Astrocyte of the cerebellum (primary cell): ENCODE results near the gene SEMA4C.

ENCODE experiments used
- DNase-seq: peaks from one replicate; pipeline ENCODE4 v3.0.0-alpha.2; 2011; ENCODE audit warnings: low read depth
- H3K4me3 ChIP-seq: 2 replicates; pipeline ENCODE4 v1.5.1; 2011; ENCODE audit warnings: mild to moderate bottlenecking, low read depth, low read length, moderate library complexity
- in situ Hi-C: cut with HindIII; loops from 2 replicates; pipeline ENCODE4 v1.10.0; 2017; ENCODE audit warnings: low sequenced_read_pairs
- TF ChIP-seq, protein P1 (sequence below): IDR thresholded peaks from 2 replicates; pipeline ENCODE4 v1.5.1; 2012; ENCODE audit warnings: low read length, low read depth, moderate library complexity, mild to moderate bottlenecking; ENCODE audit errors: missing control alignments

SEMA4C gene

DNA sequence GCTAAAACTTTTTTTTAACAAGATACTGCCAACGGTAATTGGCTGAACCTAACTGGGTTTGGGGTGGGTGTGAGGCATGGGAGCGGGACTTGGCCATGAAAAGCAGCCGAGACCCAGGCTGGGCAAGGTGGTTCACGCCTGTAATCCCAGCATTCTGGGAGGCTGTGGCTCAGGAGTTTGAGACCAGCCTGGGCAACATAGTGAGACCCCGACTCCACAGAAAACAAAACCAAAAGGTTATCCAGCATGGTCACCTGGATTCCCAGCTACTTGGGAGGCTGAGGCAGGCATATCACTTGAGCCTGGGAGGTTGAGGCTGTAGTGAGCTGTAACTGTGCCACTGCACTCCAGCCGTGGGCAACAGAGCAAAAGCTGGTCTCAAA is 11.0 kb upstream of the SEMA4C start:
- H3K4me3 ChIP-seq, result no peak overlapping the region
- TF ChIP-seq, protein P1, sequence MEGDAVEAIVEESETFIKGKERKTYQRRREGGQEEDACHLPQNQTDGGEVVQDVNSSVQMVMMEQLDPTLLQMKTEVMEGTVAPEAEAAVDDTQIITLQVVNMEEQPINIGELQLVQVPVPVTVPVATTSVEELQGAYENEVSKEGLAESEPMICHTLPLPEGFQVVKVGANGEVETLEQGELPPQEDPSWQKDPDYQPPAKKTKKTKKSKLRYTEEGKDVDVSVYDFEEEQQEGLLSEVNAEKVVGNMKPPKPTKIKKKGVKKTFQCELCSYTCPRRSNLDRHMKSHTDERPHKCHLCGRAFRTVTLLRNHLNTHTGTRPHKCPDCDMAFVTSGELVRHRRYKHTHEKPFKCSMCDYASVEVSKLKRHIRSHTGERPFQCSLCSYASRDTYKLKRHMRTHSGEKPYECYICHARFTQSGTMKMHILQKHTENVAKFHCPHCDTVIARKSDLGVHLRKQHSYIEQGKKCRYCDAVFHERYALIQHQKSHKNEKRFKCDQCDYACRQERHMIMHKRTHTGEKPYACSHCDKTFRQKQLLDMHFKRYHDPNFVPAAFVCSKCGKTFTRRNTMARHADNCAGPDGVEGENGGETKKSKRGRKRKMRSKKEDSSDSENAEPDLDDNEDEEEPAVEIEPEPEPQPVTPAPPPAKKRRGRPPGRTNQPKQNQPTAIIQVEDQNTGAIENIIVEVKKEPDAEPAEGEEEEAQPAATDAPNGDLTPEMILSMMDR, result no peak
- no peak for DNase-seq
- in situ Hi-C loops, result no loop called here

DNA sequence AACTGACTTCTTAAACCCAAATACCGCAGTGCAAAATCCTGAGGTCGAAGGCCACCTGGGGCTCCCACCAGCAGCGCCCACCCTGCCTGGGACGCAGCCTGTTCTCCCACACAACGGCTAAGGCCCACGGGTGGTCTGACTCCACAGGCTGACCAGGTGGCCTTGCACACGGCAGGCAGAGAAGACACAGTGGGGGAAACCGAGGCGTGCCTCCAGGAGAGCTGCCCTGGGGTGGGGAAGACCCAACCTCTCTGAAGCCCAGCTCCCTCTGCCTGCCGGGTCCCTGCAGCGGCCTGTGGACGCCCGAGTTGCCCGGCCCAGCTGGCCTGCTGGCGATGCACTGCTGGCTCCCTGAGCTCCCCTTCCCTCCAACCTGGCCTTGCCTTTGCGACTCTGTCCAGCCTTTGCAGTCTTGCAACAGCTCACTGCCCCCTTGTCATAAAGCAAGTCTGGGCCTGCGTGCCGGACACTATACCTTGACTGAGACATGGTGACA is 9.7 kb upstream of the SEMA4C start:
- TF ChIP-seq, protein P1, result no peak
- no peak overlapping the region for H3K4me3 ChIP-seq
- in situ Hi-C loops, result no loop called here
- no peak for DNase-seq

DNA sequence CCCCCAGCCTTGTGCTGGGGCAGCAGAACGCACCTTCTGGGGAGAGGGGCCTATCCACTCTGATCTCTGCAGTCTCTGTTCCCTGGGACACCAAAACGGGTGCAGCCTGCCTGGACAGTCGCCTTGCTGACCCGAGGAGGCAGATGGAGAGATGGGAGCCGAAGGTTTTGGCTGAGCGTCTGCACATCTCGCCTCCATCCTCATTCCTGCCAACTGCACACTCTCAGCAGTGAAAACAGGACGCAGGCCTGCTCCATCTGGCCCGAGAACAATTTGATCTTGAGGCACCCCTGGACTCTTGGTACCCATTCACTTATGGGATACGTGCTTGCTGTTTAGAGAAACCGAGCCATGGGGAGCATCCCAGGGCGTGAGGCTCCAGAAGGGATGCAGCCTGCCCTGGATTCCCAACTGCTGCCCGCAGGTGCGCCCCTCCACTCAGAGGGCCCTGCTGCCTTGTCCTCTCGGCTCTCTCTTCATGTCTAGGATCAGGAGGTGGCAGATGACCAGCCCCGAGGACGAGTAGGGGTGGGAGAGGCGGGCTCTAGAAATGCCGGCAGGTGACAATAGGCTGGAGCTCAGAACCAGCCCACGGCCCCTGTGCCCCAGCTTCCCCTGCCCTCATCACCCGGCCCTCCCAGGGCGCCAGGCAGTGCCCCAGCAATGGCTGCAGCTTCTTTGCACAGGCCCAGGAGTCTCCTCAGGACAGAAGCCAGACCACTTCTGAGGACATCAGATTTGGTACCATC is 9.1 kb upstream of the SEMA4C start:
- H3K4me3 ChIP-seq, result no peak overlapping the region
- TF ChIP-seq, protein P1, result no peak
- in situ Hi-C loops, result no loop called here
- no peak for DNase-seq

DNA sequence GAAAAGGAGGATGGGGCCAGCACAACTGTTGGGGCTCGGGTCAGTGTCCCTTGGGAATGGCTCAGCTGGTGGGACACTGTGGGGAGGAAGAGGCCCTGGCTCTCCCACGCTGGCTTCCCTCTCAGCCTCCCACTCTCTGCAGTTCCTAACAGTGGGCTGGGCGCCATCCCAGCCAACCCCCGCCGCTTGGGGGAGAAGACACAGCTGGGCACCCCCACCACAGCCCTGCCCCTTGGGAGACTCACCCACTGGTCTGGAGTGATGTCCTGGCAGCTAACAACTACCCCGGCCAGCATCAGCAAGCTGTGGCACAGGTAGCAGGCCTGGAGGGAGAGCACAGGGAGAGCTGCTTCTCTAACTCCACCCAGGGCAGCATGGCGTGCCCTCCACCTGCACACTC is 8.3 kb upstream of the SEMA4C start:
- TF ChIP-seq, protein P1, result no peak
- in situ Hi-C loops, result no loop called here
- H3K4me3 ChIP-seq, result no peak overlapping the region
- no peak for DNase-seq

DNA sequence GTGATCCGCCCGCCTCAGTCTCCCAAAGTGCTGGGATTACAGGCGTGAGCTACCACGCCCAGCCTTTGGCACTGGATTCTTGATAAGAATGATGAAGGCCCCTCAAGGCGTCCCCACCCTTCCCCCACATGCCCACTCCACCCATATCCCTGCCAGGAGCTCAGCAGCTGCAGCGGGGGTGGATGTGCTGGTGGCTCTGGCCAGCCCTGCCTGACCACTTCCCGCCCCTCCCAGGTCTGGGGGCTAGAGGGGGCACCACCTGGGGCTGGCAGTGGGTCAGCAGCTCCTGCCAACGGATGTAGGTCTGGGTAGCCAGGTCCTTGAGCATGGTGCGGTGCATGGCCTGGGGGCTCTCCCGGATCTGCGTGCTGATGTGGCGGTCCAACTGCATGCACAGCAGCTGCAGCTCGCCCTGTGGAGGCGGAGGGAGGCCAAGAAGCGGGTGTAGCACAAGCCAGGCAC is 7.8 kb upstream of the SEMA4C start:
- in situ Hi-C loops, result no loop called here
- DNase-seq, result no peak
- TF ChIP-seq, protein P1, result no peak
- no peak overlapping the region for H3K4me3 ChIP-seq

DNA sequence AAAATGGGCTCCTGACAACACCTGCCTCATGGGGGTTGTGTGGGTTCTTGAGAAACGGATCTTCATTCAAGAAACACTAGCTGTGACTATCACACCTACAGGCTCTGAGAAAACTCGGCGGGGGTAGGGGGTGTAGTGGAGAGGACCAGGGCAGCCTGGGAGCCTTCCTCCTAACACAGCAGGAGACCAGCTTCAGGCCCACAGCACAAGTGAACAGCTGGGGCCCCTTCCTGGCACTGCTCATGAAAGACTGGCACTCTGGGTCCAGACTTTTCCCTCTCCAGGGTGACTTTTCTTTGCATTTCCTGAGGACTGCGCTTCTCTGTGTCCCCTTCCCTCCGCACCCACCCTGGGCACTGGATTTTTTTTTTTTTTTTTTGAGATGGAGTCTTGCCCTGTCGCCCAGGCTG is 7.2 kb upstream of the SEMA4C start:
- in situ Hi-C loops, result no loop called here
- no peak for DNase-seq
- TF ChIP-seq, protein P1, result no peak
- H3K4me3 ChIP-seq, result no peak overlapping the region
